ENCODE data around the gene ITIH4. TPM values are rescaled to one million over a fixed set of nuclear protein-coding genes. Genes with fewer than 3 reads are reported as not detected.

ITIH4 gene
- total and polyA plus RNA-seq, 8 donors, result 16.2 to 276 (median 77.4) TPM

GRCh38 chr3:52820736-52821135 is 9.7 kb downstream of the ITIH4 start:
- Histone ChIP-seq H3K9me3 (no peaks in the 10 kb centered on the region), H3K4me3 (no peak overlapping the region), H3K27me3 (no peaks in the 10 kb centered on the region), H3K36me3 (peaks cover 0 to 12% (median 0%) of the 10 kb centered on the region in 3 donors), H3K27ac (no peak overlapping the region), H3K4me1 (no peaks in the 10 kb centered on the region)
- TF ChIP-seq, protein P1, sequence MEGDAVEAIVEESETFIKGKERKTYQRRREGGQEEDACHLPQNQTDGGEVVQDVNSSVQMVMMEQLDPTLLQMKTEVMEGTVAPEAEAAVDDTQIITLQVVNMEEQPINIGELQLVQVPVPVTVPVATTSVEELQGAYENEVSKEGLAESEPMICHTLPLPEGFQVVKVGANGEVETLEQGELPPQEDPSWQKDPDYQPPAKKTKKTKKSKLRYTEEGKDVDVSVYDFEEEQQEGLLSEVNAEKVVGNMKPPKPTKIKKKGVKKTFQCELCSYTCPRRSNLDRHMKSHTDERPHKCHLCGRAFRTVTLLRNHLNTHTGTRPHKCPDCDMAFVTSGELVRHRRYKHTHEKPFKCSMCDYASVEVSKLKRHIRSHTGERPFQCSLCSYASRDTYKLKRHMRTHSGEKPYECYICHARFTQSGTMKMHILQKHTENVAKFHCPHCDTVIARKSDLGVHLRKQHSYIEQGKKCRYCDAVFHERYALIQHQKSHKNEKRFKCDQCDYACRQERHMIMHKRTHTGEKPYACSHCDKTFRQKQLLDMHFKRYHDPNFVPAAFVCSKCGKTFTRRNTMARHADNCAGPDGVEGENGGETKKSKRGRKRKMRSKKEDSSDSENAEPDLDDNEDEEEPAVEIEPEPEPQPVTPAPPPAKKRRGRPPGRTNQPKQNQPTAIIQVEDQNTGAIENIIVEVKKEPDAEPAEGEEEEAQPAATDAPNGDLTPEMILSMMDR (IDR thresholded peaks at IDR 0.05), result peak in 3 of 4 donors; percentile 8 to 27 (median 11)
- no peak for DNase-seq
- no peak for FAIRE-seq
- intact Hi-C loops (cut with DNase I), result no loop called here
- peak in 2 of 4 donors; percentile 52 to 59 for ATAC-seq
- WGBS, 2 donors, result 65 to 68% methylated on average over 11 of the region's 11 CpGs

- WGBS, 2 donors, result 85 to 88% methylated on average over 2 of the region's 2 CpGs
- Histone ChIP-seq H3K27me3 (no peaks in the 10 kb centered on the region), H3K4me3 (no peak overlapping the region), H3K36me3 (peaks cover 0 to 12% (median 0%) of the 10 kb centered on the region in 3 donors), H3K4me1 (no peaks in the 10 kb centered on the region), H3K9me3 (no peaks in the 10 kb centered on the region), H3K27ac (no peak overlapping the region)
- ATAC-seq (no peak), DNase-seq (no peak), FAIRE-seq (no peak)
- intact Hi-C loops (cut with DNase I), result no loop called here
- TF ChIP-seq, protein P1 (IDR thresholded peaks at IDR 0.05), result no peak
Observed at GRCh38 chr3:52819936-52820335, 10.5 kb downstream of the ITIH4 start.

DNA sequence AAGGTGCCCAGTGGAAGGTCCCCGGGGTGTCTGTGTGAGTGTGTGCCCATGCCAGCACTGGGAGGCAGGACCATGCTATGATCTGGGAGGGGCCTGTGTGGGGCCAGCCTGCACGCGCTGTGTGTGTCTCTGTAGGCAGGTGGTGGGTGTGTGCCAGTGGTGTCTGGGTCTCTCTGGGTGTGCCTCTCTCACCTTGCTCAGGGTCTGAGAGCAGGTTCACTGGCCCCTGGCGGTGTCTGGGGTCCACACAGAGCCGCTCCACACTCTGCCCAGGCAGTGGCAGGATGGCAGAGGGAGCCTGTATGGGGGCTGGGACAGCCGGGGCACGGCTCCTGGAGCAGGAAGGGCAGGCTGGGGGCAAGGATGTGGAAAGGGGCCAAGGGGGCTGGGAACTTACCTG is 12.6 kb downstream of the ITIH4 start:
- H3K4me1 ChIP-seq, result no peaks in the 10 kb centered on the region
- H3K27me3 ChIP-seq, result no peaks in the 10 kb centered on the region
- WGBS, 2 donors, result 94 to 95% methylated on average over 7 of the region's 7 CpGs
- H3K36me3 ChIP-seq, result peaks cover 0 to 2% (median 0%) of the 10 kb centered on the region in 3 donors
- no peak for ATAC-seq
- intact Hi-C loops (cut with DNase I), result no loop called here
- TF ChIP-seq, protein P1 (IDR thresholded peaks at IDR 0.05), result no peak
- DNase-seq, result no peak
- H3K27ac ChIP-seq, result no peak overlapping the region
- no peaks in the 10 kb centered on the region for H3K9me3 ChIP-seq
- FAIRE-seq, result no peak
- no peak overlapping the region for H3K4me3 ChIP-seq

- Histone ChIP-seq H3K9me3 (no peaks in the 10 kb centered on the region), H3K27me3 (no peaks in the 10 kb centered on the region), H3K36me3 (no peaks in the 10 kb centered on the region), H3K27ac (no peak overlapping the region), H3K4me3 (no peak overlapping the region), H3K4me1 (no peaks in the 10 kb centered on the region)
- FAIRE-seq (no peak), ATAC-seq (no peak), DNase-seq (no peak)
- intact Hi-C loops (cut with DNase I), result no loop called here
- TF ChIP-seq, protein P1 (IDR thresholded peaks at IDR 0.05), result no peak
- WGBS, 2 donors, result 92 to 95% methylated on average over 10 of the region's 10 CpGs
Observed at GRCh38 chr3:52817221-52817620, 13.3 kb downstream of the ITIH4 start.

DNA sequence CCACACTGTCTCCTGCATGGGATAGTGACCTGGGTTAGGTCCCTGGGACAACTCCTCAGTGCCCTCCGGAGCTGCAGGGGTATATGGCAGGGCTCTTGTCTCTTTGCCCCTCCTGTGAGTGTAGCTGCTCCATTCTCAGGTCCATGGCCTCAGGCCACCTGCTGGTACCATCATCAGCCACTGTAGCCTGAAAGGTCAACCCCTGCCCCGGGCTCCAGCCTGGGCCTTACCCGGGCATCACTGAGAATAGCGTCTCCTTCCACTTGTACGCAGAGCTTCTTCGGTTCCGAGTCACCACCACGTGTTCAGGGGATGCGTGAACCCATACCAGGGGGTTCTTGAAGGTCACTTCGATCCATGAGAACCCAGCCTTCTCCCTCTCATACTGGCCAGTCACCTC is 13.8 kb downstream of the ITIH4 start:
- H3K4me3 ChIP-seq, result no peak overlapping the region
- intact Hi-C loops (cut with DNase I), result no loop called here
- WGBS, 2 donors, result 92 to 95% methylated on average over 10 of the region's 10 CpGs
- H3K9me3 ChIP-seq, result no peaks in the 10 kb centered on the region
- FAIRE-seq (no peak), DNase-seq (no peak), ATAC-seq (no peak)
- TF ChIP-seq, protein P1 (IDR thresholded peaks at IDR 0.05), result no peak
- no peaks in the 10 kb centered on the region for H3K4me1 ChIP-seq
- no peaks in the 10 kb centered on the region for H3K27me3 ChIP-seq
- H3K36me3 ChIP-seq, result no peaks in the 10 kb centered on the region
- H3K27ac ChIP-seq, result no peak overlapping the region
